ENCODE data around the gene CNOT4.

- no peak for TF ChIP-seq CTCF (IDR thresholded peaks at IDR 0.05)
- TF ChIP-seq POLR2A (IDR thresholded peaks at IDR 0.05) = no peak
- TF ChIP-seq EP300 (IDR thresholded peaks at IDR 0.05) = no peak
These were observed 15.5 kb upstream of the CNOT4 start for GRCh38 chr7:135525426-135525825.
